Panc1 (cell line): ENCODE data around the gene WRAP73. TPM values are rescaled to one million over a fixed set of nuclear protein-coding genes. Genes with fewer than 3 reads are reported as not detected.

Source experiments
- ATAC-seq: fragments of 200-7000 bp; cut with Tn5 transposase; 2 replicates; pipeline ENCODE4 v1.9.1; 2020; ENCODE audit warnings: mild to moderate bottlenecking, moderate library complexity
- BruUV-seq: library from RNA; stranded (reverse); fragments of 400-500 nt; replicated peaks from 2 replicates; lab custom pipeline; 2021; lab: Mats Ljungman, UMichigan
- CTCF ChIA-PET: fragments of 300-600 bp; sonication (Branson Sonifier 250); formaldehyde crosslinking; loops from one replicate; lab custom pipeline; 2022; ENCODE audit warnings: antibody characterized with exemption; lab: Charles Lee
- POLR2A ChIA-PET: fragments of 300-600 bp; sonication (Branson Sonifier 250); formaldehyde crosslinking; loops from one replicate; lab custom pipeline; 2022; ENCODE audit warnings: antibody characterized with exemption; lab: Charles Lee
- DNase-seq: peaks from one replicate; pipeline ENCODE4 v3.0.0-alpha.2; 2010; ENCODE audit warnings: low read depth, low spot score
- H3K27ac ChIP-seq: 2 replicates; pipeline ENCODE4 v1.5.1; 2011; ENCODE audit warnings: mild to moderate bottlenecking, low read length, inconsistent platforms
- H3K27me3 ChIP-seq: fragments of 200-500 bp; sonication (Bioruptor generic); 2 replicates; pipeline ENCODE4 v1.6.0; 2014; ENCODE audit warnings: low read length, inconsistent platforms; ENCODE audit not compliant: control insufficient read depth, insufficient read depth
- H3K36me3 ChIP-seq: fragments of 200-500 bp; sonication (Bioruptor generic); 2 replicates; pipeline ENCODE4 v1.5.1; 2014; ENCODE audit warnings: inconsistent platforms, mild to moderate bottlenecking, low read length, moderate library complexity; ENCODE audit not compliant: control insufficient read depth, insufficient read depth
- H3K4me1 ChIP-seq: 2 replicates; pipeline ENCODE4 v1.5.1; 2011; ENCODE audit warnings: inconsistent platforms, mild to moderate bottlenecking, low read length, moderate library complexity; ENCODE audit not compliant: control insufficient read depth, insufficient read depth
- H3K4me3 ChIP-seq, 2 experiments: 2 replicates each; pipeline ENCODE4 v1.5.1; 2011 to 2012; ENCODE audit warnings: low read depth in 2 of 2, low read length in 2 of 2, mild to moderate bottlenecking in 2 of 2, inconsistent platforms in 1 of 2, moderate library complexity in 1 of 2
- H3K9me3 ChIP-seq: fragments of 200-500 bp; sonication (Bioruptor generic); 2 replicates; pipeline ENCODE4 v1.5.1; 2014; ENCODE audit warnings: low read depth, mild to moderate bottlenecking, inconsistent platforms, low read length, moderate library complexity; ENCODE audit not compliant: control insufficient read depth, insufficient read depth
- CTCF ChIP-seq: fragments of 450-650 bp; IDR thresholded peaks from 2 replicates; pipeline ENCODE4 v1.5.1; 2017; ENCODE audit warnings: mild to moderate bottlenecking
- POLR2AphosphoS5 ChIP-seq: IDR thresholded peaks from 2 replicates; pipeline ENCODE4 v1.6.1; 2012; ENCODE audit warnings: mild to moderate bottlenecking, low read depth, low read length, moderate library complexity
- SIN3A ChIP-seq: IDR thresholded peaks from 2 replicates; pipeline ENCODE4 v1.6.1; 2012; ENCODE audit warnings: low read depth, mild to moderate bottlenecking, low read length, moderate library complexity, borderline replicate concordance; ENCODE audit not compliant: insufficient read depth
- TCF7L2 ChIP-seq: IDR thresholded peaks from 2 replicates; pipeline ENCODE4 v1.6.1; 2011; ENCODE audit warnings: mild to moderate bottlenecking, low read depth, low read length, inconsistent platforms
- in situ Hi-C: cut with HindIII; loops from 2 replicates; pipeline ENCODE4 v1.10.0; 2016; ENCODE audit warnings: low sequenced_read_pairs, low pct_unique_long_range_greater_than_20kb
- intact Hi-C: fragments of 100-400 bp; cut with micrococcal nuclease; formaldehyde crosslinking; loops from one replicate; pipeline ENCODE4 v1.10.0; 2022; ENCODE audit not compliant: unreplicated experiment
- total RNA-seq: library from RNA; stranded (reverse); gene quantifications from one replicate; pipeline ENCODE4 v1.2.1, GENCODE V29; 2021; ENCODE audit not compliant: unreplicated experiment
- TF ChIP-seq, protein P1 (sequence below), 2 experiments: IDR thresholded peaks; 2 replicates each; pipeline ENCODE4 v1.6.1; 2011 to 2012; ENCODE audit warnings: low read depth in 2 of 2, control low read depth in 1 of 2, low read length in 1 of 2, mild to moderate bottlenecking in 1 of 2, moderate library complexity in 1 of 2; ENCODE audit not compliant: insufficient read depth in 1 of 2

Gene WRAP73
- total RNA-seq, 1 experiment from 2014 or later = 27.1 TPM

GRCh38 chr1:3626025-3626424 lies 23.9 kb downstream of the WRAP73 start:
- intact Hi-C loops = loop anchor here (10.0 kb wide), 1 partner anchor 99 kb away; no protein-coding TSS in a partner anchor

GRCh38 chr1:3625151-3625907 lies 24.6 kb downstream of the WRAP73 start:
- in situ Hi-C loops = no loop called here
- POLR2A ChIA-PET = no interaction called here
- no TSS peak for BruUV-seq

More at GRCh38 chr1:3626025-3626424, 23.9 kb downstream of the WRAP73 start:
- in situ Hi-C loops = no loop called here
- no peak for ATAC-seq
- Histone ChIP-seq H3K27me3 (no peaks in the 10 kb centered on the region), H3K4me3 (peak overlapping the region; percentile 69 to 97), H3K9me3 (no peaks in the 10 kb centered on the region), H3K4me1 (peaks cover 11% of the 10 kb centered on the region), H3K27ac (peak overlapping the region; percentile 68), H3K36me3 (peaks cover 2% of the 10 kb centered on the region; the same call in 1 of the 2 replicates)
- ChIA-PET POLR2A (no interaction called here), CTCF (interaction anchor here (0.7 kb wide), 1 partner anchor 99 kb away, joined by 5 read pairs; no protein-coding TSS in a partner anchor)
- DNase-seq = no peak
- BruUV-seq = TSS peak; percentile 53
- TF ChIP-seq CTCF (no peak), TCF7L2 (no peak), POLR2AphosphoS5 (no peak), SIN3A (no peak)
- TF ChIP-seq, protein P1, sequence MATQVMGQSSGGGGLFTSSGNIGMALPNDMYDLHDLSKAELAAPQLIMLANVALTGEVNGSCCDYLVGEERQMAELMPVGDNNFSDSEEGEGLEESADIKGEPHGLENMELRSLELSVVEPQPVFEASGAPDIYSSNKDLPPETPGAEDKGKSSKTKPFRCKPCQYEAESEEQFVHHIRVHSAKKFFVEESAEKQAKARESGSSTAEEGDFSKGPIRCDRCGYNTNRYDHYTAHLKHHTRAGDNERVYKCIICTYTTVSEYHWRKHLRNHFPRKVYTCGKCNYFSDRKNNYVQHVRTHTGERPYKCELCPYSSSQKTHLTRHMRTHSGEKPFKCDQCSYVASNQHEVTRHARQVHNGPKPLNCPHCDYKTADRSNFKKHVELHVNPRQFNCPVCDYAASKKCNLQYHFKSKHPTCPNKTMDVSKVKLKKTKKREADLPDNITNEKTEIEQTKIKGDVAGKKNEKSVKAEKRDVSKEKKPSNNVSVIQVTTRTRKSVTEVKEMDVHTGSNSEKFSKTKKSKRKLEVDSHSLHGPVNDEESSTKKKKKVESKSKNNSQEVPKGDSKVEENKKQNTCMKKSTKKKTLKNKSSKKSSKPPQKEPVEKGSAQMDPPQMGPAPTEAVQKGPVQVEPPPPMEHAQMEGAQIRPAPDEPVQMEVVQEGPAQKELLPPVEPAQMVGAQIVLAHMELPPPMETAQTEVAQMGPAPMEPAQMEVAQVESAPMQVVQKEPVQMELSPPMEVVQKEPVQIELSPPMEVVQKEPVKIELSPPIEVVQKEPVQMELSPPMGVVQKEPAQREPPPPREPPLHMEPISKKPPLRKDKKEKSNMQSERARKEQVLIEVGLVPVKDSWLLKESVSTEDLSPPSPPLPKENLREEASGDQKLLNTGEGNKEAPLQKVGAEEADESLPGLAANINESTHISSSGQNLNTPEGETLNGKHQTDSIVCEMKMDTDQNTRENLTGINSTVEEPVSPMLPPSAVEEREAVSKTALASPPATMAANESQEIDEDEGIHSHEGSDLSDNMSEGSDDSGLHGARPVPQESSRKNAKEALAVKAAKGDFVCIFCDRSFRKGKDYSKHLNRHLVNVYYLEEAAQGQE (IDR thresholded peaks at IDR 0.05; ENCODE audit: insufficient read depth in 1 of 2, low read depth in 2 of 2, low read length in 1 of 2) = no peak

More at GRCh38 chr1:3625151-3625907, 24.6 kb downstream of the WRAP73 start:
- Histone ChIP-seq H3K36me3 (peaks cover 2% of the 10 kb centered on the region; the same call in 1 of the 2 replicates), H3K4me1 (peaks cover 11% of the 10 kb centered on the region), H3K27ac (peak overlapping the region; percentile 68), H3K4me3 (peak overlapping the region; percentile 69 to 97), H3K27me3 (no peaks in the 10 kb centered on the region), H3K9me3 (no peaks in the 10 kb centered on the region)
- TF ChIP-seq CTCF = no peak
- no peak for TF ChIP-seq SIN3A
- no peak for TF ChIP-seq TCF7L2
- no peak for TF ChIP-seq POLR2AphosphoS5
- TF ChIP-seq, protein P1 (IDR thresholded peaks at IDR 0.05; ENCODE audit: insufficient read depth in 1 of 2, low read depth in 2 of 2, low read length in 1 of 2) = no peak
- DNase-seq = no peak
- CTCF ChIA-PET = no interaction called here
- peak; percentile 33 for ATAC-seq
- intact Hi-C loops = loop anchor here (10.0 kb wide), 1 partner anchor 99 kb away; no protein-coding TSS in a partner anchor
